Stomach (tissue), 9 donors: ENCODE measurements around the gene SLC7A9. TPM values are rescaled to one million over a fixed set of nuclear protein-coding genes. Genes with fewer than 3 reads are reported as not detected.

Experiments
- DNase-seq, 2 donors: peaks; one replicate each; pipeline versions ENCODE4 v3.0.0 to v3.0.0-alpha.2; 2013 to 2019
- H3K27ac ChIP-seq, 5 donors: fragments of 200-600 bp in 4 of 5; sonication (generic) in 4 of 5; one replicate each; pipeline ENCODE4 v1.5.1; 2013 to 2019; ENCODE audit warnings: mild to moderate bottlenecking in 1 of 5, moderate library complexity in 1 of 5
- H3K27me3 ChIP-seq, 3 donors: fragments of 200-600 bp; sonication (generic); one replicate each; pipeline ENCODE4 v1.5.1; 2017 to 2019; ENCODE audit warnings: mixed run types in 1 of 3
- H3K36me3 ChIP-seq, 4 donors: fragments of 200-600 bp; sonication (generic); 1 replicate in 3 of 4; 2 replicates in 1 of 4; pipeline ENCODE4 v1.5.1; 2016 to 2019
- H3K4me1 ChIP-seq, 4 donors: fragments of 200-600 bp; sonication (generic); one replicate each; pipeline ENCODE4 v1.5.1; 2016 to 2019
- H3K4me3 ChIP-seq, 4 donors: fragments of 200-600 bp; sonication (generic) in 3 of 4; one replicate each; pipeline ENCODE4 v1.5.1; 2016 to 2019; ENCODE audit warnings: mild to moderate bottlenecking in 1 of 4
- H3K9me3 ChIP-seq, 4 donors: fragments of 200-600 bp; sonication (generic); one replicate each; pipeline ENCODE4 v1.5.1; 2016 to 2019
- EP300 ChIP-seq: sonication (generic); formaldehyde crosslinking; IDR thresholded peaks from one replicate; pipeline ENCODE4 v1.6.1; 2017; ENCODE audit warnings: antibody characterized with exemption
- POLR2A ChIP-seq, 4 donors: fragments of 450-650 bp; IDR thresholded peaks; one replicate each; pipeline ENCODE4 v1.6.1; 2016; ENCODE audit warnings: antibody characterized with exemption in 4 of 4, control low read depth in 2 of 4, mild to moderate bottlenecking in 1 of 4, moderate library complexity in 1 of 4
- POLR2AphosphoS5 ChIP-seq, 3 donors: sonication (generic); formaldehyde crosslinking; IDR thresholded peaks; one replicate each; pipeline ENCODE4 v1.6.1; 2016; ENCODE audit warnings: antibody characterized with exemption in 3 of 3
- WGBS, 5 donors: extraction: QIAGEN DNeasy Blood & Tissue Kit in 3 of 5; methylation state at CpG; one replicate each; pipeline versions ENCODE4 v1.1.5 to v1.1.7; 2013 to 2018; 5-methylcytosine and 5-hydroxymethylcytosine counted together
- intact Hi-C: fragments of 100-400 bp; cut with DNase I; formaldehyde crosslinking; loops from one replicate; pipeline ENCODE4 v1.15.1; 2023; ENCODE audit warnings: low total_unique reads
- polyA plus RNA-seq, 3 donors: library from polyadenylated mRNA; stranded (reverse); fragments of 200-250 nt; gene quantifications; one replicate each; pipeline ENCODE4 v1.2.3, GENCODE V29; 2013
- total RNA-seq, 5 donors: library from RNA; depleted of rRNA; stranded (reverse); fragments of >200 nt; gene quantifications; one replicate each; pipeline versions ENCODE4 v1.1.0 to v1.2.3, GENCODE V29; 2014 to 2016
- TF ChIP-seq, protein P1 (sequence below), 7 experiments: fragments of 450-650 bp in 4 of 7; fragments of 200-600 bp in 3 of 7; sonication (generic) in 3 of 7; IDR thresholded peaks; one replicate each; pipeline ENCODE4 v1.5.1; 2016 to 2019; ENCODE audit warnings: antibody characterized with exemption in 7 of 7, control low read depth in 2 of 7, mild to moderate bottlenecking in 1 of 7
- donor health status: healthy with polysubstance abuse.
- donor health status: Bipolar disorder and iron deficiency.
- donor health status: healthy.

SLC7A9 gene
- total and polyA plus RNA-seq, 8 donors: 0.58 to 2.4 TPM; not detected in 6

DNA sequence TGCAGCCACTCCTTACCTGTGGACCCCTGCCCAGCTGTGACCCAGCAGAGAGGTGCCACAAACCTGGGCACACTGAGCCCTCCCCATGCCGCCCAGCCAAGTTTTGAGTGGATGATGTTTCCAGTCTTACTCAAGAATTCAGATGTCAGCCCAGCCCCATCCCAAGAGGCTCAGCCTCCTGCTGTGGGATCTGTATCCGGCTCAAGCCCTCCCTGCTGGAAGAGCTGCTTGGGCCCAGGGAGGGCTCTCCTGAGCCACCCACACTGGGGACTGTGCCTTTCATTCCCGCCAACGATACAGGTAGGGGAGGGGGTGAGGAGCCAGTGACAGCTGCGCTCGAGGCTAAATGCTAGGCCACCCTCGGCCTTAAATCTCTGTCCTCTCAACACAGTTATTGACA is 5.9 kb upstream of the SLC7A9 start:
- no peak overlapping the region for H3K27ac ChIP-seq
- intact Hi-C loops: no loop called here
- TF ChIP-seq POLR2A (IDR thresholded peaks at IDR 0.05) (no peak), POLR2AphosphoS5 (IDR thresholded peaks at IDR 0.05) (no peak), EP300 (no peak)
- TF ChIP-seq, protein P1, sequence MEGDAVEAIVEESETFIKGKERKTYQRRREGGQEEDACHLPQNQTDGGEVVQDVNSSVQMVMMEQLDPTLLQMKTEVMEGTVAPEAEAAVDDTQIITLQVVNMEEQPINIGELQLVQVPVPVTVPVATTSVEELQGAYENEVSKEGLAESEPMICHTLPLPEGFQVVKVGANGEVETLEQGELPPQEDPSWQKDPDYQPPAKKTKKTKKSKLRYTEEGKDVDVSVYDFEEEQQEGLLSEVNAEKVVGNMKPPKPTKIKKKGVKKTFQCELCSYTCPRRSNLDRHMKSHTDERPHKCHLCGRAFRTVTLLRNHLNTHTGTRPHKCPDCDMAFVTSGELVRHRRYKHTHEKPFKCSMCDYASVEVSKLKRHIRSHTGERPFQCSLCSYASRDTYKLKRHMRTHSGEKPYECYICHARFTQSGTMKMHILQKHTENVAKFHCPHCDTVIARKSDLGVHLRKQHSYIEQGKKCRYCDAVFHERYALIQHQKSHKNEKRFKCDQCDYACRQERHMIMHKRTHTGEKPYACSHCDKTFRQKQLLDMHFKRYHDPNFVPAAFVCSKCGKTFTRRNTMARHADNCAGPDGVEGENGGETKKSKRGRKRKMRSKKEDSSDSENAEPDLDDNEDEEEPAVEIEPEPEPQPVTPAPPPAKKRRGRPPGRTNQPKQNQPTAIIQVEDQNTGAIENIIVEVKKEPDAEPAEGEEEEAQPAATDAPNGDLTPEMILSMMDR (IDR thresholded peaks at IDR 0.05): no peak
- H3K36me3 ChIP-seq: peaks cover 3 to 44% (median 34%) of the 10 kb centered on the region in 4 donors
- no peaks in the 10 kb centered on the region for H3K4me1 ChIP-seq
- WGBS, 5 donors: 72 to 86% (median 75%) methylated on average over 5 to 7 of the region's 7 CpGs
- no peaks in the 10 kb centered on the region for H3K9me3 ChIP-seq
- H3K27me3 ChIP-seq: no peaks in the 10 kb centered on the region
- DNase-seq: no peak
- H3K4me3 ChIP-seq: no peak overlapping the region

DNA sequence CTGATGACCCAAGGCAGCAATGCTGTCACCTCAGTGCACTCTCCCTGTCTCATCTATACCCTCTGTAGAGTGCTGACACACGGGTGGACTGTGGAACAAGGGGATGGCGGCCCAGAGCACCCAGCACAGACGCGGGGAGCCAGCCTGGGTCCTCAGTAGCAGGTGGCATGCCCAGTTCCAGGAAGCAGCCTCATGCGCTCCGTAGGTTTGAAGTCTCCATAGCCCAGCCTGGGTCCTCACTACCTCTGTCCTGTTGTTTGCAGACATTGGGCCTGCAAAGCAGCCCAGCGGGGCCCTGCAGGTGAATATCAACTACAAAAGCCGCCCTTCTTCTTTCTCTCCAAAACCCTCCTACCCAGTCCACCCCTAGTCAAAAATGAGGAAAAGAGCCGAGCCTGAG is 5.0 kb upstream of the SLC7A9 start:
- Histone ChIP-seq H3K4me3 (no peak overlapping the region), H3K4me1 (no peaks in the 10 kb centered on the region), H3K27me3 (no peaks in the 10 kb centered on the region), H3K36me3 (peaks cover 3 to 36% (median 26%) of the 10 kb centered on the region in 4 donors), H3K27ac (no peak overlapping the region), H3K9me3 (no peaks in the 10 kb centered on the region)
- DNase-seq: no peak
- TF ChIP-seq, protein P1 (IDR thresholded peaks at IDR 0.05): no peak
- TF ChIP-seq POLR2AphosphoS5 (IDR thresholded peaks at IDR 0.05) (no peak), EP300 (no peak), POLR2A (IDR thresholded peaks at IDR 0.05) (no peak)
- intact Hi-C loops: no loop called here
- WGBS, 5 donors: 74 to 87% (median 84%) methylated on average over 8 to 9 of the region's 9 CpGs

DNA sequence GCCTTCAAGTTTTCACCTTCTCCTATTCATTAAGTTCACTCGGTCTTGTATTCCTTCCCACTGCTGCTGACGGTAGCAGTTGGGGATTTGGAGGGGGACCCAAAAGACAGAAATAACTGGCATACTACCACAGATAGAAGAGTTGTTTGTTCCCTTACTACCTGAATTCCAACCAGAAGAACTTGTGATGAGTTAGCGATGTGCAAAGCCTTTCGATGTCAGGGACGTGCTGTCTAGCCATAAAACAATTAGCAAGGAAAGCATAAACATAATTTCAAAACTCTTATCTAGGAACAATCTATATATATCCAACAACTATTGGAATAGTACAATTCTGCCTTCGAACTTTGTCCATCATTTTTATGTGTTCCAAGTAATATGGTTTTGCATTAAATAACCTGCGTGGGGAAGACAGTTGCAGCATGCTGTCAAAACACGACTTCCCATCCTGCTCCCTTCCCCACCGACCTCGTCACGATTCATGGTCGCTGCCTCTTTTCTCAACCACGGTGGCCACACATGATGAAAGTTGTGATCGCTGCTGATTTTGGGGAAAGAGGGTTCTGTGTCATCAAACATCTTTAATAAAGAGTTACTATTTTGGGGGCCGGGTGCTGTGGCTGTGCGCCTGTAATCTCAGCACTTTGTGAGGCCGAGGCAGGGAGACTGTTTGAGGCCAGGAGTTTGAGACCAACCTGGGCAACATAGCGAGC is 3.8 kb upstream of the SLC7A9 start:
- Histone ChIP-seq H3K9me3 (no peaks in the 10 kb centered on the region), H3K27ac (no peak overlapping the region), H3K4me1 (no peaks in the 10 kb centered on the region), H3K36me3 (peaks cover 3 to 24% (median 14%) of the 10 kb centered on the region in 4 donors), H3K4me3 (no peak overlapping the region), H3K27me3 (no peaks in the 10 kb centered on the region)
- 77 to 89% (median 87%) methylated on average over 18 of the region's 18 CpGs for WGBS, 5 donors
- no peak for DNase-seq
- intact Hi-C loops: no loop called here
- TF ChIP-seq POLR2AphosphoS5 (IDR thresholded peaks at IDR 0.05) (no peak), EP300 (no peak), POLR2A (IDR thresholded peaks at IDR 0.05) (no peak)
- TF ChIP-seq, protein P1 (IDR thresholded peaks at IDR 0.05): no peak

DNA sequence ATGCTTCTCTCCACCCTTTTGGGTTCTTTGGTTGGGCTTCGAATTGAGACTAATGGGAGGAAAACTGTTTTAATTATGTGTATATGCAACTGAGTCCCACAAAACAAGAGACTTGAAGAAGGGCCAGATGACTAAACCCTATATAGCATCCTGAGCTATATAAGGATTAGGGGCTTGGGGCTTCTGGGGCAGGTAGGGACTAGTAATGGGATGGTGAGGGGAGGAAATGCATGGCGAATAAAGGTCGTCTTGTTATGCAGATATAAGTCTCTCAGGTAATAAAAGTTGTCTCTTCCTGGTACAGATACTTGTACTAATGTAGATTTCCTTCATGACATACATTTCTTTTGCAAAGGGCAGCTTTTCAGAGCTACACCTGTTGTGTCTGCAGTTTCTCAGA is 2.8 kb upstream of the SLC7A9 start:
- Histone ChIP-seq H3K27ac (no peak overlapping the region), H3K36me3 (peaks cover 0 to 16% (median 5%) of the 10 kb centered on the region in 4 donors), H3K9me3 (no peaks in the 10 kb centered on the region), H3K4me1 (no peaks in the 10 kb centered on the region), H3K4me3 (no peak overlapping the region), H3K27me3 (no peaks in the 10 kb centered on the region)
- intact Hi-C loops: no loop called here
- DNase-seq: no peak
- WGBS, 5 donors: 88 to 92% (median 90%) methylated on average over 3 of the region's 3 CpGs
- no peak for TF ChIP-seq EP300
- TF ChIP-seq POLR2AphosphoS5 (IDR thresholded peaks at IDR 0.05): no peak
- TF ChIP-seq, protein P1 (IDR thresholded peaks at IDR 0.05): no peak
- TF ChIP-seq POLR2A (IDR thresholded peaks at IDR 0.05): no peak
